ENCODE results near the gene TMPRSS7.

TMPRSS7 gene

GRCh38 chr3:112129925-112130637 is 95.5 kb downstream of the TMPRSS7 start:
- DNase-seq, result no peak

DNA sequence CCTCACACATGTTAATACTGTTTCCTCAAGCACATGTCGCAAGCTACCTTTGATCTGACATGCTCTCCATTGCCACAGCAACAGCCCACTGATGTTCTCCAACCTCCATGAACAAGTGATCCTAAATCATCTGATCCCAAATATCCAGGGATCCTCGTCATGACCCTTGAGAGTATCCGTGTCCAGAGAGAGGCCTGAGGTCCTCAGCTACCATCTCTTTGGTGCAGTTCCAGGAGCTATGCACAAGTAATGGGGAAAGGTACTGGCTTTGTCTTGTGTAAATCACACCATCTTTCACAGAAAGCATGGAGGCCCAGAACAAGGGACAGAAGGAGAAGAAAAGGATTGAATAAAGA is 96.1 kb downstream of the TMPRSS7 start:
- DNase-seq, result no peak

Data from MV-4-11 (cell line).